ENCODE results near the gene RBPJL.

Gene RBPJL

GRCh38 chr20:45363611-45364492, 57.2 kb downstream of the RBPJL start:
- DNase-seq, result no peak

GRCh38 chr20:45365444-45365970, 58.9 kb downstream of the RBPJL start:
- DNase-seq, result no peak

- no peak for DNase-seq
These were observed 59.6 kb downstream of the RBPJL start for GRCh38 chr20:45366192-45366591.

GRCh38 chr20:45366631-45367030, 60.0 kb downstream of the RBPJL start:
- no peak for DNase-seq

GRCh38 chr20:45367126-45367525, 60.5 kb downstream of the RBPJL start:
- DNase-seq, result no peak

Data from NCI-H2029 treated with DMSO at 0.1 percent for 48 hours (cell line).